HepG2 (cell line): ENCODE measurements around the gene ARHGAP21. TPM values are rescaled to one million over a fixed set of nuclear protein-coding genes. Genes with fewer than 3 reads are reported as not detected.

Source experiments
- FOSL1 ChIP-seq: sonication (generic); formaldehyde crosslinking; IDR thresholded peaks from 2 replicates; pipeline ENCODE4 v1.9.0; 2021; ENCODE audit warnings: missing genetic modification reagents, borderline replicate concordance
- GZF1 ChIP-seq: sonication (generic); formaldehyde crosslinking; IDR thresholded peaks from 2 replicates; pipeline ENCODE4 v1.5.1; 2020; ENCODE audit warnings: mild to moderate bottlenecking, missing genetic modification reagents
- HDAC6 ChIP-seq: fragments of 200-600 bp; sonication (generic); IDR thresholded peaks from 2 replicates; pipeline ENCODE4 v1.7.0; 2017; ENCODE audit warnings: mild to moderate bottlenecking, antibody characterized with exemption, low read length, low read depth
- HNF4A ChIP-seq: sonication (generic); formaldehyde crosslinking; IDR thresholded peaks from 2 replicates; pipeline ENCODE4 v1.4.0; 2020; ENCODE audit warnings: missing genetic modification reagents
- KDM1A ChIP-seq: IDR thresholded peaks from 2 replicates; pipeline ENCODE4 v1.6.1; 2016; ENCODE audit warnings: missing compliant biosample characterization
- KLF6 ChIP-seq: IDR thresholded peaks from 2 replicates; pipeline ENCODE4 v1.8.0; 2016; ENCODE audit warnings: missing biosample characterization, missing genetic modification reagents
- MZF1 ChIP-seq: sonication (generic); formaldehyde crosslinking; IDR thresholded peaks from 2 replicates; pipeline ENCODE4 v1.8.1; 2023; ENCODE audit warnings: mild to moderate bottlenecking, missing genetic modification reagents, borderline replicate concordance
- NFIB ChIP-seq: sonication (generic); formaldehyde crosslinking; IDR thresholded peaks from 2 replicates; pipeline ENCODE4 v1.9.0; 2021; ENCODE audit warnings: missing genetic modification reagents, mild to moderate bottlenecking, borderline replicate concordance
- REST ChIP-seq, 2 experiments: IDR thresholded peaks; 2 replicates each; pipeline ENCODE4 v1.6.1; 2011 to 2012; ENCODE audit warnings: low read length in 2 of 2, borderline replicate concordance in 1 of 2, low read depth in 1 of 2, mild to moderate bottlenecking in 1 of 2, moderate library complexity in 1 of 2
- SMAD9 ChIP-seq: sonication (generic); formaldehyde crosslinking; IDR thresholded peaks from 2 replicates; pipeline ENCODE4 v1.5.1; 2020; ENCODE audit warnings: mild to moderate bottlenecking, missing genetic modification reagents
- SRY ChIP-seq: sonication (generic); formaldehyde crosslinking; IDR thresholded peaks from 2 replicates; pipeline ENCODE4 v1.8.0; 2022; ENCODE audit warnings: mild to moderate bottlenecking, missing genetic modification reagents
- TBP ChIP-seq: sonication (generic); formaldehyde crosslinking; IDR thresholded peaks from 2 replicates; pipeline ENCODE4 v1.5.0; 2020; ENCODE audit warnings: missing genetic modification reagents
- ZBTB7B ChIP-seq: sonication (generic); formaldehyde crosslinking; IDR thresholded peaks from 2 replicates; pipeline ENCODE4 v1.4.0; 2020; ENCODE audit warnings: missing genetic modification reagents
- ZFP1 ChIP-seq: IDR thresholded peaks from 2 replicates; pipeline ENCODE4 v1.6.1; 2016
- ZNF121 ChIP-seq: sonication (generic); formaldehyde crosslinking; IDR thresholded peaks from 2 replicates; pipeline ENCODE4 v1.5.0; 2020; ENCODE audit warnings: mild to moderate bottlenecking, missing genetic modification reagents
- ZNF138 ChIP-seq: sonication (generic); formaldehyde crosslinking; IDR thresholded peaks from 2 replicates; pipeline ENCODE4 v1.5.0; 2020; ENCODE audit warnings: mild to moderate bottlenecking, low read depth, missing genetic modification reagents
- ZNF20 ChIP-seq: sonication (generic); formaldehyde crosslinking; IDR thresholded peaks from 2 replicates; pipeline ENCODE4 v1.4.0; 2020; ENCODE audit warnings: mild to moderate bottlenecking, moderate library complexity, missing genetic modification reagents
- ZNF205 ChIP-seq: IDR thresholded peaks from 2 replicates; pipeline ENCODE4 v1.6.1; 2018; ENCODE audit warnings: missing biosample characterization, missing genetic modification reagents
- ZNF720 ChIP-seq: sonication (generic); formaldehyde crosslinking; IDR thresholded peaks from 2 replicates; pipeline ENCODE4 v1.4.0; 2020; ENCODE audit warnings: missing genetic modification reagents
- ZNF788 ChIP-seq: sonication (generic); formaldehyde crosslinking; IDR thresholded peaks from 2 replicates; pipeline ENCODE4 v1.5.0; 2020; ENCODE audit warnings: mild to moderate bottlenecking, missing genetic modification reagents, borderline replicate concordance
- polyA plus RNA-seq, 8 experiments: library from polyadenylated mRNA; depleted of rRNA in 3 of 8; stranded (reverse) in 7 of 8; unstranded in 1 of 8; fragments of >200 nt; fragmentation: Illumina TruSeq in 4 of 8; extraction: Trizol in 4 of 8; gene quantifications; 2 replicates each; pipeline versions ENCODE4 v1.2.1 to v1.2.3, GENCODE V29; 2011 to 2016; ENCODE audit warnings: low read depth in 4 of 8, missing spikeins in 1 of 8, mixed read lengths in 1 of 8; ENCODE audit not compliant: insufficient read depth in 1 of 8
- total RNA-seq, 5 experiments: library from RNA; depleted of rRNA; stranded (reverse); fragments of >200 nt; fragmentation: Illumina TruSeq; extraction: Trizol; gene quantifications; 2 replicates each; pipeline ENCODE4 v1.2.3, GENCODE V29; 2016; ENCODE audit warnings: low read depth in 1 of 5
- TF ChIP-seq, protein P1 (sequence below): sonication (generic); formaldehyde crosslinking; IDR thresholded peaks from 2 replicates; pipeline ENCODE4 v1.5.0; 2020; ENCODE audit warnings: missing genetic modification reagents
- TF ChIP-seq, protein P2 (sequence below): sonication (generic); formaldehyde crosslinking; IDR thresholded peaks from 2 replicates; pipeline ENCODE4 v1.4.0; 2020; ENCODE audit warnings: mild to moderate bottlenecking, missing genetic modification reagents, borderline replicate concordance

ARHGAP21 gene
- total and polyA plus RNA-seq, 2 of the 13 experiments (the other 11 are each of a cell fraction or from before 2014, with no cell fraction given): 23.9 to 26.6 TPM

- peak; percentile 75 for TF ChIP-seq HNF4A
- TF ChIP-seq MZF1 (CRISPR knock-in tag): no peak
- TF ChIP-seq ZBTB7B (CRISPR knock-in tag): no peak
- TF ChIP-seq, protein P1, sequence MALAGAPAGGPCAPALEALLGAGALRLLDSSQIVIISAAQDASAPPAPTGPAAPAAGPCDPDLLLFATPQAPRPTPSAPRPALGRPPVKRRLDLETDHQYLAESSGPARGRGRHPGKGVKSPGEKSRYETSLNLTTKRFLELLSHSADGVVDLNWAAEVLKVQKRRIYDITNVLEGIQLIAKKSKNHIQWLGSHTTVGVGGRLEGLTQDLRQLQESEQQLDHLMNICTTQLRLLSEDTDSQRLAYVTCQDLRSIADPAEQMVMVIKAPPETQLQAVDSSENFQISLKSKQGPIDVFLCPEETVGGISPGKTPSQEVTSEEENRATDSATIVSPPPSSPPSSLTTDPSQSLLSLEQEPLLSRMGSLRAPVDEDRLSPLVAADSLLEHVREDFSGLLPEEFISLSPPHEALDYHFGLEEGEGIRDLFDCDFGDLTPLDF (CRISPR knock-in tag): no peak
- TF ChIP-seq, protein P2, sequence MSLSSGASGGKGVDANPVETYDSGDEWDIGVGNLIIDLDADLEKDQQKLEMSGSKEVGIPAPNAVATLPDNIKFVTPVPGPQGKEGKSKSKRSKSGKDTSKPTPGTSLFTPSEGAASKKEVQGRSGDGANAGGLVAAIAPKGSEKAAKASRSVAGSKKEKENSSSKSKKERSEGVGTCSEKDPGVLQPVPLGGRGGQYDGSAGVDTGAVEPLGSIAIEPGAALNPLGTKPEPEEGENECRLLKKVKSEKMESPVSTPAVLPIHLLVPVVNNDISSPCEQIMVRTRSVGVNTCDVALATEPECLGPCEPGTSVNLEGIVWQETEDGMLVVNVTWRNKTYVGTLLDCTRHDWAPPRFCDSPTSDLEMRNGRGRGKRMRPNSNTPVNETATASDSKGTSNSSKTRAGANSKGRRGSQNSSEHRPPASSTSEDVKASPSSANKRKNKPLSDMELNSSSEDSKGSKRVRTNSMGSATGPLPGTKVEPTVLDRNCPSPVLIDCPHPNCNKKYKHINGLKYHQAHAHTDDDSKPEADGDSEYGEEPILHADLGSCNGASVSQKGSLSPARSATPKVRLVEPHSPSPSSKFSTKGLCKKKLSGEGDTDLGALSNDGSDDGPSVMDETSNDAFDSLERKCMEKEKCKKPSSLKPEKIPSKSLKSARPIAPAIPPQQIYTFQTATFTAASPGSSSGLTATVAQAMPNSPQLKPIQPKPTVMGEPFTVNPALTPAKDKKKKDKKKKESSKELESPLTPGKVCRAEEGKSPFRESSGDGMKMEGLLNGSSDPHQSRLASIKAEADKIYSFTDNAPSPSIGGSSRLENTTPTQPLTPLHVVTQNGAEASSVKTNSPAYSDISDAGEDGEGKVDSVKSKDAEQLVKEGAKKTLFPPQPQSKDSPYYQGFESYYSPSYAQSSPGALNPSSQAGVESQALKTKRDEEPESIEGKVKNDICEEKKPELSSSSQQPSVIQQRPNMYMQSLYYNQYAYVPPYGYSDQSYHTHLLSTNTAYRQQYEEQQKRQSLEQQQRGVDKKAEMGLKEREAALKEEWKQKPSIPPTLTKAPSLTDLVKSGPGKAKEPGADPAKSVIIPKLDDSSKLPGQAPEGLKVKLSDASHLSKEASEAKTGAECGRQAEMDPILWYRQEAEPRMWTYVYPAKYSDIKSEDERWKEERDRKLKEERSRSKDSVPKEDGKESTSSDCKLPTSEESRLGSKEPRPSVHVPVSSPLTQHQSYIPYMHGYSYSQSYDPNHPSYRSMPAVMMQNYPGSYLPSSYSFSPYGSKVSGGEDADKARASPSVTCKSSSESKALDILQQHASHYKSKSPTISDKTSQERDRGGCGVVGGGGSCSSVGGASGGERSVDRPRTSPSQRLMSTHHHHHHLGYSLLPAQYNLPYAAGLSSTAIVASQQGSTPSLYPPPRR (CRISPR knock-in tag): peak; percentile 69
- TF ChIP-seq SMAD9 (CRISPR knock-in tag): no peak
- TF ChIP-seq ZNF205 (CRISPR knock-in tag): no peak
- no peak for TF ChIP-seq ZNF138 (CRISPR knock-in tag)
- TF ChIP-seq SRY (CRISPR knock-in tag): no peak
- no peak for TF ChIP-seq REST (IDR thresholded peaks at IDR 0.05; ENCODE audit: borderline replicate concordance in 1 of 2, low read depth in 1 of 2, low read length in 2 of 2)
- TF ChIP-seq TBP: no peak
- TF ChIP-seq GZF1 (CRISPR knock-in tag): no peak
- no peak for TF ChIP-seq ZNF121
- no peak for TF ChIP-seq ZNF788 (CRISPR knock-in tag)
- no peak for TF ChIP-seq NFIB (CRISPR knock-in tag)
- TF ChIP-seq ZNF720: no peak
- no peak for TF ChIP-seq KLF6 (CRISPR knock-in tag)
- TF ChIP-seq KDM1A (CRISPR knock-in tag): no peak
- TF ChIP-seq ZNF20 (CRISPR knock-in tag): no peak
- no peak for TF ChIP-seq ZFP1 (CRISPR knock-in tag)
- no peak for TF ChIP-seq FOSL1
- TF ChIP-seq HDAC6: no peak
These were observed 42.8 kb downstream of the ARHGAP21 start (continued) for GRCh38 chr10:24680647-24681524.
